ENCODE measurements around the gene CD99.

DNA sequence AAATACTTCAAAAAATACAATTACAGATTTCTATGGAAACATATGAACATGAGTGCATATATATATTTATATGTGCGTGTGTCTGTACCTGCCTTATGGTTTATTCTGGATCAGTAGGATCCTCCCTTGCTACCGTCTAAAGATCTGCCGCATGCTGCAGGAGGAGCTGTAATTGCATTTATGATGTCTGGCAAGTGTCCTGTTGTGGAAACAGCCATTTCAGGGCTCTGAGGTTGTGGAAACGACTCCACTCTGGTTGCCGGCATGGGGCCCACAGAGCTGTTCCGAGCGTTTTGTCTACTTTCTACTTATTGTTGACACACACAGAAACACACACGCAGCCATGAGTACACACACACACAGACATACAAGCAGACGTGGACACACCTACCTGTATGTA, 21.3 kb downstream of the CD99 start:
- TF ChIP-seq, protein P1, sequence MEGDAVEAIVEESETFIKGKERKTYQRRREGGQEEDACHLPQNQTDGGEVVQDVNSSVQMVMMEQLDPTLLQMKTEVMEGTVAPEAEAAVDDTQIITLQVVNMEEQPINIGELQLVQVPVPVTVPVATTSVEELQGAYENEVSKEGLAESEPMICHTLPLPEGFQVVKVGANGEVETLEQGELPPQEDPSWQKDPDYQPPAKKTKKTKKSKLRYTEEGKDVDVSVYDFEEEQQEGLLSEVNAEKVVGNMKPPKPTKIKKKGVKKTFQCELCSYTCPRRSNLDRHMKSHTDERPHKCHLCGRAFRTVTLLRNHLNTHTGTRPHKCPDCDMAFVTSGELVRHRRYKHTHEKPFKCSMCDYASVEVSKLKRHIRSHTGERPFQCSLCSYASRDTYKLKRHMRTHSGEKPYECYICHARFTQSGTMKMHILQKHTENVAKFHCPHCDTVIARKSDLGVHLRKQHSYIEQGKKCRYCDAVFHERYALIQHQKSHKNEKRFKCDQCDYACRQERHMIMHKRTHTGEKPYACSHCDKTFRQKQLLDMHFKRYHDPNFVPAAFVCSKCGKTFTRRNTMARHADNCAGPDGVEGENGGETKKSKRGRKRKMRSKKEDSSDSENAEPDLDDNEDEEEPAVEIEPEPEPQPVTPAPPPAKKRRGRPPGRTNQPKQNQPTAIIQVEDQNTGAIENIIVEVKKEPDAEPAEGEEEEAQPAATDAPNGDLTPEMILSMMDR (IDR thresholded peaks at IDR 0.05) = no peak
- no peak for TF ChIP-seq POLR2A (IDR thresholded peaks at IDR 0.05)
